HepG2 (cell line): ENCODE results near the gene BHLHE23. TPM values are rescaled to one million over a fixed set of nuclear protein-coding genes. Genes with fewer than 3 reads are reported as not detected.
A peak's percentile ranks its signal among the peaks of the same experiment; 100 is the strongest.

ENCODE experiments used
- ARNTL ChIP-seq: sonication (generic); formaldehyde crosslinking; IDR thresholded peaks from 2 replicates; pipeline ENCODE4 v1.4.0; 2020; ENCODE audit warnings: mild to moderate bottlenecking, missing genetic modification reagents
- CCAR2 ChIP-seq: fragments of 200-400 bp; formaldehyde crosslinking; optimal IDR thresholded peaks from 2 replicates; pipeline ENCODE3; 2018; ENCODE audit warnings: low read depth, mild to moderate bottlenecking, low read length, moderate library complexity
- FOXJ3 ChIP-seq: sonication (generic); formaldehyde crosslinking; IDR thresholded peaks from 2 replicates; pipeline ENCODE4 v1.4.0; 2020; ENCODE audit warnings: missing genetic modification reagents, mild to moderate bottlenecking, borderline replicate concordance
- HOXA7 ChIP-seq: sonication (generic); formaldehyde crosslinking; IDR thresholded peaks from 2 replicates; pipeline ENCODE4 v1.8.1; 2022; ENCODE audit warnings: mild to moderate bottlenecking, missing genetic modification reagents, moderate library complexity
- KDM6A ChIP-seq: IDR thresholded peaks from 2 replicates; pipeline ENCODE4 v1.6.1; 2016; ENCODE audit warnings: low read depth
- MED8 ChIP-seq: sonication (generic); formaldehyde crosslinking; IDR thresholded peaks from 2 replicates; pipeline ENCODE4 v1.8.1; 2023; ENCODE audit warnings: mild to moderate bottlenecking, missing genetic modification reagents; ENCODE audit not compliant: insufficient replicate concordance
- MTF1 ChIP-seq: sonication (generic); formaldehyde crosslinking; IDR thresholded peaks from 2 replicates; pipeline ENCODE4 v1.5.0; 2020; ENCODE audit warnings: missing genetic modification reagents
- MYC ChIP-seq: sonication (generic); formaldehyde crosslinking; IDR thresholded peaks from 2 replicates; pipeline ENCODE4 v1.9.0; 2021; ENCODE audit warnings: missing genetic modification reagents, borderline replicate concordance
- PAF1 ChIP-seq: IDR thresholded peaks from 2 replicates; pipeline ENCODE4 v1.6.1; 2016; ENCODE audit warnings: missing genetic modification reagents, missing compliant biosample characterization
- RARA ChIP-seq: IDR thresholded peaks from 2 replicates; pipeline ENCODE4 v1.6.1; 2016; ENCODE audit warnings: missing genetic modification reagents, missing compliant biosample characterization
- REL ChIP-seq: sonication (generic); formaldehyde crosslinking; conservative IDR thresholded peaks from 2 replicates; pipeline ENCODE4 v1.8.0; 2022; ENCODE audit warnings: mild to moderate bottlenecking, missing genetic modification reagents, moderate library complexity
- SAP130 ChIP-seq: IDR thresholded peaks from 2 replicates; pipeline ENCODE4 v1.6.1; 2016; ENCODE audit warnings: low read depth
- TBX2 ChIP-seq: sonication (generic); formaldehyde crosslinking; IDR thresholded peaks from 2 replicates; pipeline ENCODE4 v1.5.0; 2020; ENCODE audit warnings: missing genetic modification reagents, mild to moderate bottlenecking, borderline replicate concordance
- TFDP1 ChIP-seq: IDR thresholded peaks from 2 replicates; pipeline ENCODE4 v1.6.1; 2016; ENCODE audit warnings: missing compliant biosample characterization, missing genetic modification reagents, borderline replicate concordance
- ZNF136 ChIP-seq: sonication (generic); formaldehyde crosslinking; IDR thresholded peaks from 2 replicates; pipeline ENCODE4 v1.8.1; 2022; ENCODE audit warnings: low read depth, mild to moderate bottlenecking, moderate library complexity, missing genetic modification reagents
- ZNF235 ChIP-seq: sonication (generic); formaldehyde crosslinking; IDR thresholded peaks from 2 replicates; pipeline ENCODE4 v1.8.1; 2023; ENCODE audit warnings: mild to moderate bottlenecking, missing genetic modification reagents, borderline replicate concordance
- ZNF274 ChIP-seq: sonication (generic); formaldehyde crosslinking; IDR thresholded peaks from 2 replicates; pipeline ENCODE4 v1.5.1; 2020; ENCODE audit warnings: mild to moderate bottlenecking, missing genetic modification reagents
- ZNF780A ChIP-seq: sonication (generic); formaldehyde crosslinking; IDR thresholded peaks from 2 replicates; pipeline ENCODE4 v1.8.0; 2022; ENCODE audit warnings: mild to moderate bottlenecking, missing genetic modification reagents, moderate library complexity
- polyA plus RNA-seq, 8 experiments: library from polyadenylated mRNA; depleted of rRNA in 3 of 8; stranded (reverse) in 7 of 8; unstranded in 1 of 8; fragments of >200 nt; fragmentation: Illumina TruSeq in 4 of 8; extraction: Trizol in 4 of 8; gene quantifications; 2 replicates each; pipeline versions ENCODE4 v1.2.1 to v1.2.3, GENCODE V29; 2011 to 2016; ENCODE audit warnings: low read depth in 4 of 8, missing spikeins in 1 of 8, mixed read lengths in 1 of 8; ENCODE audit not compliant: insufficient read depth in 1 of 8
- total RNA-seq, 5 experiments: library from RNA; depleted of rRNA; stranded (reverse); fragments of >200 nt; fragmentation: Illumina TruSeq; extraction: Trizol; gene quantifications; 2 replicates each; pipeline ENCODE4 v1.2.3, GENCODE V29; 2016; ENCODE audit warnings: low read depth in 1 of 5
- TF ChIP-seq, protein P1 (sequence below): sonication (generic); formaldehyde crosslinking; IDR thresholded peaks from 2 replicates; pipeline ENCODE4 v1.5.1; 2020; ENCODE audit warnings: missing genetic modification reagents, mild to moderate bottlenecking, borderline replicate concordance
- TF ChIP-seq, protein P2 (sequence below): sonication (generic); formaldehyde crosslinking; IDR thresholded peaks from 2 replicates; pipeline ENCODE4 v1.4.0; 2020; ENCODE audit warnings: missing genetic modification reagents

The BHLHE23 gene
- total and polyA plus RNA-seq, 2 of the 13 experiments (the other 11 are each of a cell fraction or from before 2014, with no cell fraction given) = not detected

DNA sequence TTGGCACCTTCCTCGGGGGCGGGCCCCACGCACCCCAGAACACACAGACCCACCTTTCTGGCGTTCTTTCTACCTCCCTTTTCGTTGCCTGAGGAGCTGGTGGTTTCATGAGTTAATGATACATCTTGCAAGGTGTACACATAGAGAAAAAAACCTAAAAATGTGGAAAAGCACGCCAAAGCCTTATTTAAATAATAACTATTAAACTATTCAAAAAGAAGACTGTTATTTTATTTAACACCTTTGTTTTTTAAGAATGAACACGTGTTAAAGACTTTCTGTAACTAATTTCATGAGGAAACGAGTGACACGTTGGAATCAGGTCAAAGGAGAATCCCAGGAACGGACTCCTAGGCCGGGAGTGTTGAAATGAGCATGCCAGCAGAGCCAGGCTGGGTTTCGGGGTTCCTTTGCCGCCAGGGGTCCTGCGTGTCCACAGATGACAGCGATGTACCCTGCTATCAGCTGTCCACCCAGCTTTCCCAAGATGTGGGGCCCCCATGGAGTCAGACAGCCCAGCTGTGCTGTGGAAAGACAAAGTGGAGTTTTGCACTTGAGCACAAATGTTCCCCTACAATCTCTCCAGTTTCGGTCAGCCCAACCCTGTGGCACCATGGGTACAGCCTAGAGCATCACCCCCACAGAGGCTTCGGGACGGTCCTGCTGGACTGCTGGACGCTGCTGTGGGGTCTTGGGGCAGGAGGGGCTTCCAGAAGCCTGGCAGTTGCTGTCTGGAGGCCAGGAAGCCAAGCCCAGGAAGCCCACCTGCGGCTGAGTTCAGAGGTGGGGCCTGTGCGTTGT lies 38.2 kb downstream of the BHLHE23 start (continued):
- 0 out of 2 replicates have a peak, but pooled peaks have one; percentile 28 for TF ChIP-seq ZNF136 (CRISPR knock-in tag)
- TF ChIP-seq, protein P1, sequence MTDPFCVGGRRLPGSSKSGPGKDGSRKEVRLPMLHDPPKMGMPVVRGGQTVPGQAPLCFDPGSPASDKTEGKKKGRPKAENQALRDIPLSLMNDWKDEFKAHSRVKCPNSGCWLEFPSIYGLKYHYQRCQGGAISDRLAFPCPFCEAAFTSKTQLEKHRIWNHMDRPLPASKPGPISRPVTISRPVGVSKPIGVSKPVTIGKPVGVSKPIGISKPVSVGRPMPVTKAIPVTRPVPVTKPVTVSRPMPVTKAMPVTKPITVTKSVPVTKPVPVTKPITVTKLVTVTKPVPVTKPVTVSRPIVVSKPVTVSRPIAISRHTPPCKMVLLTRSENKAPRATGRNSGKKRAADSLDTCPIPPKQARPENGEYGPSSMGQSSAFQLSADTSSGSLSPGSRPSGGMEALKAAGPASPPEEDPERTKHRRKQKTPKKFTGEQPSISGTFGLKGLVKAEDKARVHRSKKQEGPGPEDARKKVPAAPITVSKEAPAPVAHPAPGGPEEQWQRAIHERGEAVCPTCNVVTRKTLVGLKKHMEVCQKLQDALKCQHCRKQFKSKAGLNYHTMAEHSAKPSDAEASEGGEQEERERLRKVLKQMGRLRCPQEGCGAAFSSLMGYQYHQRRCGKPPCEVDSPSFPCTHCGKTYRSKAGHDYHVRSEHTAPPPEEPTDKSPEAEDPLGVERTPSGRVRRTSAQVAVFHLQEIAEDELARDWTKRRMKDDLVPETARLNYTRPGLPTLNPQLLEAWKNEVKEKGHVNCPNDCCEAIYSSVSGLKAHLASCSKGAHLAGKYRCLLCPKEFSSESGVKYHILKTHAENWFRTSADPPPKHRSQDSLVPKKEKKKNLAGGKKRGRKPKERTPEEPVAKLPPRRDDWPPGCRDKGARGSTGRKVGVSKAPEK (CRISPR knock-in tag) = no peak; the same call in 1 of the 2 replicates
- TF ChIP-seq ARNTL (CRISPR knock-in tag) = 0 out of 2 replicates have a peak, but pooled peaks have one; percentile 24
- no peak for TF ChIP-seq ZNF780A (CRISPR knock-in tag)
- TF ChIP-seq CCAR2 = no peak
- TF ChIP-seq PAF1 (CRISPR knock-in tag) = peak; percentile 99
- TF ChIP-seq TFDP1 (CRISPR knock-in tag) = no peak
- peak; percentile 6; the same call in 1 of the 2 replicates for TF ChIP-seq RARA
- peak; percentile 64 for TF ChIP-seq TBX2
- peak; percentile 72; the same call in 1 of the 2 replicates for TF ChIP-seq HOXA7
- TF ChIP-seq REL (CRISPR knock-in tag) = peak; percentile 57; the same call in 1 of the 2 replicates
- no peak for TF ChIP-seq ZNF235 (CRISPR knock-in tag)
- TF ChIP-seq SAP130 = peak; percentile 18; the same call in 1 of the 2 replicates
- TF ChIP-seq FOXJ3 (CRISPR knock-in tag) = peak; percentile 55; the same call in 1 of the 2 replicates
- peak; percentile 27; the same call in 1 of the 2 replicates for TF ChIP-seq MYC
- TF ChIP-seq MTF1 (CRISPR knock-in tag) = 0 out of 2 replicates have a peak, but pooled peaks have one; percentile 56
- no peak for TF ChIP-seq KDM6A
- TF ChIP-seq ZNF274 (CRISPR knock-in tag) = peak; percentile 62; the same call in 1 of the 2 replicates
- TF ChIP-seq, protein P2, sequence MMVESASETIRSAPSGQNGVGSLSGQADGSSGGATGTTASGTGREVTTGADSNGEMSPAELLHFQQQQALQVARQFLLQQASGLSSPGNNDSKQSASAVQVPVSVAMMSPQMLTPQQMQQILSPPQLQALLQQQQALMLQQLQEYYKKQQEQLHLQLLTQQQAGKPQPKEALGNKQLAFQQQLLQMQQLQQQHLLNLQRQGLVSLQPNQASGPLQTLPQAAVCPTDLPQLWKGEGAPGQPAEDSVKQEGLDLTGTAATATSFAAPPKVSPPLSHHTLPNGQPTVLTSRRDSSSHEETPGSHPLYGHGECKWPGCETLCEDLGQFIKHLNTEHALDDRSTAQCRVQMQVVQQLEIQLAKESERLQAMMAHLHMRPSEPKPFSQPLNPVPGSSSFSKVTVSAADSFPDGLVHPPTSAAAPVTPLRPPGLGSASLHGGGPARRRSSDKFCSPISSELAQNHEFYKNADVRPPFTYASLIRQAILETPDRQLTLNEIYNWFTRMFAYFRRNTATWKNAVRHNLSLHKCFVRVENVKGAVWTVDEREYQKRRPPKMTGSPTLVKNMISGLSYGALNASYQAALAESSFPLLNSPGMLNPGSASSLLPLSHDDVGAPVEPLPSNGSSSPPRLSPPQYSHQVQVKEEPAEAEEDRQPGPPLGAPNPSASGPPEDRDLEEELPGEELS (CRISPR knock-in tag) = peak; percentile 11; the same call in 1 of the 2 replicates
- TF ChIP-seq MED8 = peak; percentile 7
